PC-3 (cell line): ENCODE results near the gene TSBP1.

Source experiments
- CTCF ChIP-seq: fragments of 300-600 bp; sonication (generic); conservative IDR thresholded peaks from 2 replicates; pipeline ENCODE4 v1.5.1; 2017; ENCODE audit warnings: antibody characterized with exemption, low read depth, mild to moderate bottlenecking, low read length
- EZH2phosphoT487 ChIP-seq: fragments of 300-600 bp; sonication (generic); IDR thresholded peaks from 2 replicates; pipeline ENCODE4 v1.6.1; 2018; ENCODE audit warnings: mild to moderate bottlenecking, antibody characterized with exemption, low read length, borderline replicate concordance

GRCh38 chr6:32397252-32397920 lies 25.7 kb upstream of the TSBP1 start:
- TF ChIP-seq CTCF (no peak), EZH2phosphoT487 (no peak)
